Stimulated activated CD4-positive, alpha-beta T cell treated with anti-CD3 and anti-CD28 coated beads, Interleukin-4, amount 100 ng/mL, for 24 hours (primary cell): ENCODE results near the gene ZFTA.
"Not testable (repeated sequence)": the region's sequence is repeated elsewhere in the genome, so short reads cannot be mapped to it uniquely, and the experiment has no call there.

ENCODE experiments used
- DNase-seq: peaks from one replicate; pipeline ENCODE4 v3.0.0-alpha.2; 2020

ZFTA gene

GRCh38 chr11:63768237-63769041 is at the start of gene ZFTA:
Gene ZFTA (minus strand): TSS chr11:63768775. CDS start chr11:63768622, 153 bp downstream.
- peak; percentile 49 for DNase-seq

GRCh38 chr11:63817758-63818498 is 49.4 kb upstream of the ZFTA start:
- DNase-seq = no peak

- DNase-seq = no peak
Observed at GRCh38 chr11:63816732-63817131, 48.2 kb upstream of the ZFTA start.

- DNase-seq = no peak
Observed at GRCh38 chr11:63816166-63816565, 47.6 kb upstream of the ZFTA start.

GRCh38 chr11:63814383-63814736 is 45.8 kb upstream of the ZFTA start:
- no peak for DNase-seq

- peak; percentile 25 for DNase-seq
Observed at GRCh38 chr11:63813563-63814382, 45.2 kb upstream of the ZFTA start.

- peak; percentile 72 for DNase-seq
Observed at GRCh38 chr11:63813035-63813562, 44.5 kb upstream of the ZFTA start, which contains the start of gene SPINDOC. Gene SPINDOC (plus strand): TSS chr11:63813456. CDS start chr11:63813687, 231 bp downstream.

- DNase-seq = no peak
Observed at GRCh38 chr11:63811522-63811921, 42.9 kb upstream of the ZFTA start.

- DNase-seq = not testable (repeated sequence)
Observed at GRCh38 chr11:63810383-63810782, 41.8 kb upstream of the ZFTA start.

- DNase-seq = no peak
Observed at GRCh38 chr11:63805844-63806415, 37.4 kb upstream of the ZFTA start.

- DNase-seq = no peak
Observed at GRCh38 chr11:63804259-63804658, 35.7 kb upstream of the ZFTA start.

- DNase-seq = no peak
Observed at GRCh38 chr11:63802637-63803414, 34.3 kb upstream of the ZFTA start.

GRCh38 chr11:63800921-63801320 is 32.3 kb upstream of the ZFTA start:
- DNase-seq = no peak

GRCh38 chr11:63795066-63795465 is 26.5 kb upstream of the ZFTA start:
- no peak for DNase-seq

- DNase-seq = no peak
Observed at GRCh38 chr11:63793161-63793560, 24.6 kb upstream of the ZFTA start.

GRCh38 chr11:63791495-63792167 is 23.1 kb upstream of the ZFTA start:
- no peak for DNase-seq

GRCh38 chr11:63785823-63786222 is 17.2 kb upstream of the ZFTA start:
- no peak for DNase-seq

- no peak for DNase-seq
Observed at GRCh38 chr11:63783925-63784592, 15.5 kb upstream of the ZFTA start.

GRCh38 chr11:63782749-63783148 is 14.2 kb upstream of the ZFTA start:
- DNase-seq = no peak

GRCh38 chr11:63779039-63779438 is 10.5 kb upstream of the ZFTA start:
- no peak for DNase-seq

GRCh38 chr11:63775191-63775590 is 6.6 kb upstream of the ZFTA start:
- no peak for DNase-seq
